GM12891 (cell line): ENCODE data around the gene ZBTB21.
"Not testable (repeated sequence)": the region's sequence is repeated elsewhere in the genome, so short reads cannot be mapped to it uniquely, and the experiment has no call there.

Source experiments
- POLR2A ChIP-seq: IDR thresholded peaks from 2 replicates; pipeline ENCODE4 v1.6.1; 2011; ENCODE audit warnings: low read depth, low read length, control low read depth
- POLR2AphosphoS5 ChIP-seq: IDR thresholded peaks from 2 replicates; pipeline ENCODE4 v1.6.1; 2011; ENCODE audit warnings: low read depth, low read length, control low read depth
- POU2F2 ChIP-seq: IDR thresholded peaks from 2 replicates; pipeline ENCODE4 v1.6.1; 2011; ENCODE audit warnings: low read depth, mild to moderate bottlenecking, control low read depth, low read length, moderate library complexity
- TAF1 ChIP-seq: IDR thresholded peaks from 2 replicates; pipeline ENCODE4 v1.6.1; 2011; ENCODE audit warnings: low read depth, low read length, control low read depth

DNA sequence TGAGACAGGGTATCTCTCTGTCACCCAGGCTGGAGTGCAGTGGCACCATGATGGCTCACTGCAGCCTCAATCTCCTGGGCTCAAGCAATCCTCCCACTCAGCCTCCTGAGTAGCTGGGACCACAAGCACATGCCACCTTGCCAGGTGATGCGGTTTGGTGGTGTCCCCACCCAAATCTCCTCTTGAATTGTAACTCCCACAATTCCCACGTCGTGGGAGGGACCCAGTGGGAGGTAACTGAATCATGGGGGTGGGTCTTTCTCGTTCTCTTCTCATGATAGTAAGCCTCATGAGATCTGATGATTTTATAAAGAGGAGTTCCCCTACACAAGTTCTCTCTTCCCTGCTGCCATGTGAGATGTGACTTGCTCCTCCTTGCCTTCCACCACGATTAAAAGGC, 15.5 kb downstream of the ZBTB21 start:
- TF ChIP-seq POLR2A, POU2F2, POLR2AphosphoS5, TAF1: not testable (repeated sequence)
